HG03095 (cell line): ENCODE data around the gene B3GNT9.

Experiments
- ATAC-seq: cut with Tn5 transposase; IDR thresholded peaks from one replicate; pipeline ENCODE4 v1.9.1; 2021; ENCODE audit warnings: moderate library complexity; ENCODE audit not compliant: unreplicated experiment

Gene B3GNT9

GRCh38 chr16:67186550-67186950, 35.8 kb upstream of the B3GNT9 start:
- no peak for ATAC-seq

- no peak for ATAC-seq
Observed at GRCh38 chr16:67185651-67186134, 34.9 kb upstream of the B3GNT9 start.

GRCh38 chr16:67184995-67185650, 34.3 kb upstream of the B3GNT9 start:
- no peak for ATAC-seq

GRCh38 chr16:67184453-67184994, 33.7 kb upstream of the B3GNT9 start:
- ATAC-seq, result no peak

DNA sequence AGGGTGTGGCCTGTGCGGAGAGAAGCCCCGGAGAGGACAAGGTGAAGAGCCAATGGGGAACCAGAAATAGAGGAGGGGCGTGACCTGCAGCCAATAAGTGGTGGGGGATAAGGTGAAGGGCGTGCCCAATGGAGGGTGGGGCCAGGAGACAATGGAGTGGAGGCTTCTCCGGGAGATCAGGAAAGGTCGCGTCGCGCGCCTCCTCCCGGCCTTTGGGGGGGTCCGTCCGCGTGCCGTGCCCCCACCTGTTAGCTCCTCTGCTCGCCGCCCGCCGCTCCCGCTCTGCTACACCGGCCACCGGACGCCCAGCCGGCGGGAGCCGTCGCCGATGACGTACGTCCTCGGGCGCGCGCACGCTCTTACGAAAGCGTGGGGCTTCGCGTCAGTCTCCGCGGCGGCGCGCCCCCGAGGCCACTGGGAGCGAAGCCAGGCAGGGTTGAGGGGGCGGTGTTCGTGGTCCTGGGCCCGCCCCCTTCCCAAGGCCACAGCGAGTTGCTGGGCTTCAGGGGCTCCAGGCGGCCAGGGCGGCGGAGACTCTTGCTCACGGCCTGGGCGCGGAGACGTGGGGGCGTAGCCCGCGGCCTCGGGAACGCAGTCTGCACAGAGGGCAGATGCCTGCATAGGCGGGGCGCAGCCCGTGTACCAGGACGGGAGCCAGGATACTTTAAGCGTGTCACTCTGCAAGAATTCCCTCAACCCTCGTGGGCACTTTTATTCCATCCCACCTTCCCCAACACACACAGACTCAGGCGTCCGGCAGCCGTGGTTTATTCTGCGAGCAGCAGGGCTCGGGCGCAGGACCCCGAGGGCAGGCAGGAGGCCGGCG, 33.0 kb upstream of the B3GNT9 start, which contains the start of gene MATCAP1:
TSS of gene MATCAP1 (minus strand) at position 337 of the 826 bp plus-strand sequence. CDS start 3,353 bp downstream, outside the sequence.
- peak; percentile 89 for ATAC-seq

GRCh38 chr16:67183284-67183626, 32.5 kb upstream of the B3GNT9 start:
- ATAC-seq, result no peak

GRCh38 chr16:67182288-67182687, 31.5 kb upstream of the B3GNT9 start:
- ATAC-seq, result no peak

- no peak for ATAC-seq
Observed at GRCh38 chr16:67181346-67181745, 30.5 kb upstream of the B3GNT9 start.

DNA sequence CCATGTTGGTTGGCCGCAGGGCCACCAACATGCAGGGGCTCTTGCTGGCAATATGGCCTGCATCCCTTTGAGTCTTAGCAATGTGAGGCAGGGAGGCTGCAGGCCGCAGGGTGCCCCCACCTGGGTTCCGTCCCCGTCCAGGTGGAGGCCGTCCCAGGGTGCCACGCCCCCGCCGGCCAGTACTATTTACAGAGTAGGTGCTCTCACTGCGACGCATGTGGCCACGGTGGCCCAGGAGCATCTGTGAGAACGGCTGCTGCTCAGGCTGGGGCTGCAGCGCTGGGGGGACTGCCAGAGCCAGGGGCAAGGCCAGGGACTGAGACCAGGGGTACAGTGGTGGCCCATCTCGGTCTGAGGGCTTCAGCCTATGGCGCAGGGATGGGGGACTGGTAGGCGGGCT, 29.4 kb upstream of the B3GNT9 start:
- no peak for ATAC-seq

DNA sequence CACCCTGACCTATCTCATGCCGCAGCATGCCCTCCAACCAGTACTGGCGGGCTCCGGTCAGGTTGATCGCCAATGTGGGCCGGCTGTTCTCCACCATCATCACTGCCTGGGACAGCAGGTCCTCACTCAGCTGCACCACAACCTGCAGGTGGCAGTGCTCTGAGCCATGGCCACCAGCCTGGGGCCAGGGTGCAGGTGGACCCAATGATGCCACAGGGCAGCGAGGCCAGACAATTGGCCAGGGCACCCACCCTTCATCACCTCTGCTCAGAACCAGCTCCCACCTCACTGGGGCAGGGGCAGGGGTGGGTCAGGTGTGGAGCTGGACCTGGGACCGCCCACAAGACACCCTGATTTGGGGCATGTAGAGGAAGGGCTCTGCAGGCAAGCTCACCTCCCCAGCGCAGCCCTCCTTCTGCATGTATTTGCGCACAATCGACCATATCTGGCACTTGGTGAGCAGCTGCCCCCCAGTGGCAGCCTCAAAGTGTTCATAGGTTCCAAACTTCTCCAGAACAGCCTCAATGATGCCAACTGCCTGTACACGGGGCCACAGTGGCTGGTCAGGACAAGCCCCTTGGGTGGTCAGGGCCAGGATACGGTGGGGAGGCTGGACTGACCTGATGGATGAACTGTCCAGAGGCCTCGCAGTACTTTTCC, 28.8 kb upstream of the B3GNT9 start:
- ATAC-seq, result no peak

GRCh38 chr16:67177743-67178699, 27.2 kb upstream of the B3GNT9 start:
- no peak for ATAC-seq

- ATAC-seq, result no peak
Observed at GRCh38 chr16:67176662-67177061, 25.9 kb upstream of the B3GNT9 start.

GRCh38 chr16:67174706-67175231, 24.0 kb upstream of the B3GNT9 start:
- ATAC-seq, result no peak

DNA sequence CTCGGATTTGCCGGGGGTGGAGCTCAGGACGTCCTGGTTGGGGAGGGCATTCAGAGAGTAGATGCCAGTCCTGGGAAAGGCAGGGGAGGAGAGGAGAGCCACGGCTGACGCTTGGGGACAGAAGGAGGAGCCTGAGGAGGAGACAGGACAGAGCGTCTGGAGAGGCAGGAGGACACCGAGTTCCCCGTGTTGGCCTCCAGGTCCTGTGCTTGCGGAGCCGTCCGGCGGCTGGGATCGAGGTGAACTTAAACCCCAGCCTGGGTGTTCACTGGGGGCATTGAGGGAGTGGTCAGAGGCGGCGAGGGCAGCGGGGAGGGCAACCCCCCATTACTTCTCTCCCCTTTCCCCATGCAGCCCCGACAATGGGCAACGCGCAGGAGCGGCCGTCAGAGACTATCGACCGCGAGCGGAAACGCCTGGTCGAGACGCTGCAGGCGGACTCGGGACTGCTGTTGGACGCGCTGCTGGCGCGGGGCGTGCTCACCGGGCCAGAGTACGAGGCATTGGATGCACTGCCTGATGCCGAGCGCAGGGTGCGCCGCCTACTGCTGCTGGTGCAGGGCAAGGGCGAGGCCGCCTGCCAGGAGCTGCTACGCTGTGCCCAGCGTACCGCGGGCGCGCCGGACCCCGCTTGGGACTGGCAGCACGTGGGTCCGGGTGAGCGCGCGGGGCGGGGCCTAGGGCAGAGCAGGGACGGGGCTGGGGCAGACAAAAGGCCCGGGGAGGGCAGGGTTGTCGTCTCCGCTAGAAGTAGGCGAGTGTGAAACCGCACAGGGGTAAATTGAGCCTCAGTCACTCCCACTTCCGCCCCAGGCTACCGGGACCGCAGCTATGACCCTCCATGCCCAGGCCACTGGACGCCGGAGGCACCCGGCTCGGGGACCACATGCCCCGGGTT, 23.3 kb upstream of the B3GNT9 start:
- peak; percentile 33 for ATAC-seq

GRCh38 chr16:67173323-67173722, 22.5 kb upstream of the B3GNT9 start:
- no peak for ATAC-seq

DNA sequence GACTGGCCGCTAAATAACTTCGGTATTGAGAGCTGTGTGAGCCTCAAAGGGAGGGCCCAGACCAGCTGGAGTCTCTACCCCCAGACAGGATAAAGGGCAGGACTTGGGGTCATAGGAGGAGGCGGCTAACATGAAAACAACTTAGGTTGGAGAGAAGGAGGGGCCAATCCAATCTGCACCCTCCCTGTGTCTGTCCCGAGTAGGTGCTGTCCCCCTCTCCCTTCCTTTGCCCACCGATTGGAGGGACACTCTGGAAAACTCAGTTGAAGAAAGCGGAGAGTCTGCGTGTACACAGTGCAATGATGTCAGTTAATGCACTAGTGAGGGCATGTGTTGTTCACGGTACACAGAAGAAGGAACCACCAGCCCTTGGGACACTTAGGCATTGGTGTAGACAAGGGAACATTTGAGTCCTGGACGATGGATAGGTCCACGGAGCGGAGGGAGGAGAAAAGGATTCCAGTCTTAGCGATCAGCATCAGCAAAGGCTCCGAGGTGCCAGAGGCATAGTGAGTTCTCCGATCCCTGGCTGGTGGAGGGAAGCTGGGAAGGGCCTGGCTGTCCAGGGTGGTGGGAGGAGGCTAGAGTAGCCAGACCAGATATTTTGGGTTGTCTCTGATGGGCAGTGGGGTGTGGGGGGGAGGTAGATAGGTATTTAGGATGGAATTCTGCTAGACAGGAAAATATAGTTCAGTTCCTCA, 20.3 kb upstream of the B3GNT9 start:
- no peak for ATAC-seq

- peak; percentile 37 for ATAC-seq
Observed at GRCh38 chr16:67170168-67170948, 19.6 kb upstream of the B3GNT9 start, which contains the start of gene NOL3. Gene NOL3 (plus strand): TSS chr16:67170538.
